ENCODE results near the gene FAM240A. TPM values are rescaled to one million over a fixed set of nuclear protein-coding genes. Genes with fewer than 3 reads are reported as not detected.

Gene FAM240A
- total RNA-seq, 1 donor from 2014 or later, result not detected

GRCh38 chr3:46613313-46614005, 1.1 kb downstream of the FAM240A start:
- Histone ChIP-seq H3K36me3 (no peaks in the 10 kb centered on the region), H3K4me1 (no peaks in the 10 kb centered on the region), H3K27ac (no peak overlapping the region), H3K4me3 (no peak overlapping the region), H3K27me3 (no peaks in the 10 kb centered on the region), H3K9me3 (no peaks in the 10 kb centered on the region)
- intact Hi-C loops (cut with DNase I), result no loop called here
- no peak for DNase-seq (ENCODE audit: extremely low spot score in 2 of 2)
- TF ChIP-seq, protein P1, sequence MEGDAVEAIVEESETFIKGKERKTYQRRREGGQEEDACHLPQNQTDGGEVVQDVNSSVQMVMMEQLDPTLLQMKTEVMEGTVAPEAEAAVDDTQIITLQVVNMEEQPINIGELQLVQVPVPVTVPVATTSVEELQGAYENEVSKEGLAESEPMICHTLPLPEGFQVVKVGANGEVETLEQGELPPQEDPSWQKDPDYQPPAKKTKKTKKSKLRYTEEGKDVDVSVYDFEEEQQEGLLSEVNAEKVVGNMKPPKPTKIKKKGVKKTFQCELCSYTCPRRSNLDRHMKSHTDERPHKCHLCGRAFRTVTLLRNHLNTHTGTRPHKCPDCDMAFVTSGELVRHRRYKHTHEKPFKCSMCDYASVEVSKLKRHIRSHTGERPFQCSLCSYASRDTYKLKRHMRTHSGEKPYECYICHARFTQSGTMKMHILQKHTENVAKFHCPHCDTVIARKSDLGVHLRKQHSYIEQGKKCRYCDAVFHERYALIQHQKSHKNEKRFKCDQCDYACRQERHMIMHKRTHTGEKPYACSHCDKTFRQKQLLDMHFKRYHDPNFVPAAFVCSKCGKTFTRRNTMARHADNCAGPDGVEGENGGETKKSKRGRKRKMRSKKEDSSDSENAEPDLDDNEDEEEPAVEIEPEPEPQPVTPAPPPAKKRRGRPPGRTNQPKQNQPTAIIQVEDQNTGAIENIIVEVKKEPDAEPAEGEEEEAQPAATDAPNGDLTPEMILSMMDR (IDR thresholded peaks at IDR 0.05), result no peak

- H3K27me3 ChIP-seq, result no peaks in the 10 kb centered on the region
- no peaks in the 10 kb centered on the region for H3K4me1 ChIP-seq
- TF ChIP-seq POLR2AphosphoS5 (IDR thresholded peaks at IDR 0.05; ENCODE audit: insufficient read depth in 1 of 2, low read depth in 1 of 2), result no peak
- TF ChIP-seq, protein P1 (IDR thresholded peaks at IDR 0.05), result no peak
- H3K27ac ChIP-seq, result no peak overlapping the region
- no peaks in the 10 kb centered on the region for H3K9me3 ChIP-seq
- intact Hi-C loops (cut with DNase I), result no loop called here
- no peaks in the 10 kb centered on the region for H3K36me3 ChIP-seq
- H3K4me3 ChIP-seq, result no peak overlapping the region
- DNase-seq (ENCODE audit: extremely low spot score in 2 of 2), result no peak
Measured at GRCh38 chr3:46614431-46614830, 2.1 kb downstream of the FAM240A start.

DNA sequence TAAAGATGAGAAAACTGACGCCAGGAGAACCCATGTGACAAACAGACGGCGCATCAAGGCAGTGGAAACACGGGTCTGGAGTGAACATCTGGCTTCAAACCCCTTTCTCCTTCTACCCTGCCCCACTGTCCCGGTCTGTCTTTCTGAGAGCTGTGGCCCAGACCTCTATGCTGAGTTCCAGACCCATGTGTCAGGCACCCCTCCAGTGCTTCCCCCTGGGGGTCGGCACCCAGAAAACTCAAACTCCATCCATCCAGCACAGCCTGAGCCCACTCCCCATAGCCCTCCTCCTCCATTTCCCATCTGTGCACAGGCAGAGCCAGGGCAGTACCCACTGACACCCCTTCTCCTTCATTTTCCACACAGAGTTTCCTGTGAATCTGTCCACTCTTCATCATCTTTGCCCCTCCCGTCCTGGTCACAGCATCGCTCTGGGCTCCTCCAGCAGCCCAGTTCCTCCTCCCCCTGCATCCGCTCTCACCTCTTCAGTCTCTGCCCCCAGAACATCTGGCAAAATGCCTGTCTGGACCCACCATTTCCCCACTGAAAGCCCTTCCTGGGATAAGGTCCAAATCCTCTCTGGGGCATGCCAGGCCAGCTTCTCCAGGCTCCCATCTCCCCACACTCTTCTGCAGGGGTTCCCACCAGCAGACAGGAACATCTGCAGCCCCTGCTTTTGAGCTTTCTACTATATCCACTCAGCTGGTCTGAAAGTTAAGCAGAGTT, 2.9 kb downstream of the FAM240A start:
- no peaks in the 10 kb centered on the region for H3K9me3 ChIP-seq
- H3K27ac ChIP-seq, result no peak overlapping the region
- H3K27me3 ChIP-seq, result no peaks in the 10 kb centered on the region
- H3K36me3 ChIP-seq, result no peaks in the 10 kb centered on the region
- intact Hi-C loops (cut with DNase I), result no loop called here
- no peaks in the 10 kb centered on the region for H3K4me1 ChIP-seq
- H3K4me3 ChIP-seq, result no peak overlapping the region
- TF ChIP-seq POLR2AphosphoS5 (IDR thresholded peaks at IDR 0.05; ENCODE audit: insufficient read depth in 1 of 2, low read depth in 1 of 2) (no peak), POLR2A (IDR thresholded peaks at IDR 0.05) (no peak)
- TF ChIP-seq, protein P1 (IDR thresholded peaks at IDR 0.05), result no peak
- no peak for DNase-seq (ENCODE audit: extremely low spot score in 2 of 2)

DNA sequence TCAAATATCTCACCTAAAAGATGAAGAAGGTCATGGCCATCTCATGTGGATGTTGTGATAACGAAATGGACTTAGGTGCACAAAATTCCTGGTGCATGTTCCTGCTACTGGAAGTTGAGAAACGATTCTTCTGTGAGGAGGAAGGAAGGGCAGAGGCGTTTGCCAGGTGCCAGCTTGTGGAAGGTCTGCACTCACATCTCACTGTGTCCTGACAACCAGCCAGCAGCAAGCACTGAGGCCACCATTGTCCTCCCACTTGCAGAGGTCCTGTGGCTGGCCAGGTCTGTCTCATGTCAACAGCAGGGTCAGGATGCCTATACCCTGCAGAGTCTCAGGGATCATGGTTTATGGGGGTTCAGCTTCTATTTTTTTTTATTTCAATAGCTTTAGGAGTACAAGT, 3.7 kb downstream of the FAM240A start:
- Histone ChIP-seq H3K27me3 (no peaks in the 10 kb centered on the region), H3K4me3 (no peak overlapping the region), H3K27ac (no peak overlapping the region), H3K4me1 (no peaks in the 10 kb centered on the region), H3K36me3 (no peaks in the 10 kb centered on the region), H3K9me3 (no peaks in the 10 kb centered on the region)
- intact Hi-C loops (cut with DNase I), result no loop called here
- no peak for DNase-seq (ENCODE audit: extremely low spot score in 2 of 2)
- TF ChIP-seq POLR2AphosphoS5 (IDR thresholded peaks at IDR 0.05; ENCODE audit: insufficient read depth in 1 of 2, low read depth in 1 of 2) (no peak), POLR2A (IDR thresholded peaks at IDR 0.05) (no peak)
- TF ChIP-seq, protein P1 (IDR thresholded peaks at IDR 0.05), result no peak

- intact Hi-C loops (cut with DNase I), result no loop called here
- Histone ChIP-seq H3K4me1 (no peaks in the 10 kb centered on the region), H3K4me3 (no peak overlapping the region), H3K27ac (no peak overlapping the region), H3K27me3 (no peaks in the 10 kb centered on the region), H3K36me3 (no peaks in the 10 kb centered on the region), H3K9me3 (no peaks in the 10 kb centered on the region)
- TF ChIP-seq POLR2A (IDR thresholded peaks at IDR 0.05) (no peak), POLR2AphosphoS5 (IDR thresholded peaks at IDR 0.05; ENCODE audit: insufficient read depth in 1 of 2, low read depth in 1 of 2) (no peak)
- TF ChIP-seq, protein P1 (IDR thresholded peaks at IDR 0.05), result no peak
- peak in 1 of 2 donors; percentile 42 for DNase-seq (ENCODE audit: extremely low spot score in 2 of 2)
Measured at GRCh38 chr3:46617941-46618340, 5.6 kb downstream of the FAM240A start.
